HG02852 (cell line): ENCODE measurements around the gene ITGA3.

Experiments
- ATAC-seq: cut with Tn5 transposase; IDR thresholded peaks from one replicate; pipeline ENCODE4 v1.9.1; 2021; ENCODE audit warnings: mild to moderate bottlenecking, moderate library complexity; ENCODE audit not compliant: unreplicated experiment

The ITGA3 gene

DNA sequence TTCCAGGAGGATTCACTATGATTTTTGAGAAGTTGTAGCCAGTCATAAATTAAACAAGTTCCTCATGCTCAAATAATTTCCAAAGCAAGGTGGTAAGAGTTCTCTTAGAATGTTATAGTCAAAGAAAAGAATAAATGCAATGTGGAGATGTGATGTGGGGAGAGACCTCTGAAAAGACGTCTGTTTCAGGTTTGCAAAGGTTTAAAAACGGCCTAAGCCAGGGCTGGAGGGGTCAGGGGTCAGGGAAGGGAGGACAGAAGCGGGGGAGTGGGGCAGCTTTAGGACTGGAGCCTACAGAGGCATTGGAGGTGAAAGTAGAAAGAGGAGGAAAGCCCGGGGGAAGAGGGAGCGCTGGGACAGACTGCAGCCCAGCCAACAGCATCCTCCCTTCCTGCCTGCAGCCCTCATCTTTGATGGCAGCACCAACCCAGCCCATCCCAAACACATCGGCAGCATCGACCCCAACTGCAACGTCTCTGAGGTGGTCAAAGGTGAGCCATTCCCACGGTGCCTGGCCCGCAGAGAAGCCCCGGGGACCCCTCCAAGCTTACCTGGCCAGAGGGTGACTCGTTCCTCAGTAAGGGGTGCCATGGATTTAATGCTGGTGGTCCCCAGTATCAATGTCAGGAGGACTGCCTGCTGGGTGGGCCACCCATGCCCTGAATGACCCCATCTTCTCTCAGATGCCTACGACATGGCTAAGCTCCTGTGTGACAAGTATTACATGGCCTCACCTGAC lies 50.7 kb downstream of the ITGA3 start:
- ATAC-seq = no peak

DNA sequence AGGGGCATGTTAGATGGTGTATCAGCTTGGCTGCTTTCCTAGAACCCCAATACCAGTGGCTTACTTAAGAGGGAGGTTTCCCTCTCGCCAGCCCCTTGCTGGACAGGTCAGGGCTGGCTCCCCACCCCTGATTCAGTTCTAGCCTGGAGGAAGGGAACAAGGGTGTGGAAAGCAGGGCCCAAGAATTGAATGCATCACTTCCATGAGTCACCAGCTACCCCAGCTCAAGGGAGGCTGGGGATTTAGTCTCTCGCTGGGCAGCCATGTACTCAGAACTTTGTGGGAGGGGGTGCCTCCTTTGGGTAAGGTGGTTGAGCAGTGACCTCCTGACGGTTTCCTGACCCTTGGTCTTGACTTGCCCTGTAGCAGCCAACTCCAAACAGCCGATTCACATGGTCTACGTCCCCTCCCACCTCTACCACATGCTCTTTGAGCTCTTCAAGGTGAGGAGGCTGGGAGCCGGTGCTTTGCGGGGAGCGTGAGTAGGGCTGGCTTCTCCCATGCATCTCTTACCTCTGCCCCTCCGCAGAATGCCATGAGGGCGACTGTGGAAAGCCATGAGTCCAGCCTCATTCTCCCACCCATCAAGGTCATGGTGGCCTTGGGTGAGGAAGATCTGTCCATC lies 52.0 kb downstream of the ITGA3 start:
- no peak for ATAC-seq

DNA sequence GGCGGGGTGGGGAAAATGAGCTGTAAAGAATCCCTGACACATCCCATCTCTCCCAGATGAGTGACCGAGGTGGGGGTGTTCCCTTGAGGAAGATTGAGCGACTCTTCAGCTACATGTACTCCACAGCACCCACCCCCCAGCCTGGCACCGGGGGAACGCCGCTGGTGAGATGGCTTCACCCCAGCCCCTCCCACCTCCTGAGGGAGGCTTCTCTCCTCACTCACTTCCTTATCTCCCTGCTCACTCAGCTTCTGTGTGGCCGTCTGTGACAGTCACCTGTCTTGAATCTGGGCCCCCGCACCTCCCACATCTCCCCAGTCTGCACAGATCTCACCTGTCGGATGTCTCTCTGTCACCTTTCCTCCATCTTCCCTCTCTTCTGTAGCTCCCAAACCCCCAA lies 52.6 kb downstream of the ITGA3 start:
- ATAC-seq = no peak

DNA sequence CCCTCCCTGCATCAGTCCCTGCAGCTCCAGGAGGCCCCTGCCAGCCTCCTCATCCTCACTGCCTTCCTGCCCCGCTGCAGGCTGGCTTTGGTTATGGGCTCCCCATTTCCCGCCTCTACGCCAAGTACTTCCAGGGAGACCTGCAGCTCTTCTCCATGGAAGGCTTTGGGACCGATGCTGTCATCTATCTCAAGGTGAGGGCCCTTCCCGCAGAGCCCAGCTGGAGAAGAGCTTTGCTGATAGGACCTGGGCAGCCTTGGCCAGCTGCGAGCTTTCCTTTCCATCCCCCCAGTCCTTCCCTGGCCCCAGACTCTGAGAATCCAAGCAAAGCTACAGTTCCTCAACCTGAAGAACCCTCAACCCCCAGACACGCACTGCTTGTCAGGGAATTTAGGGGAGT lies 53.3 kb downstream of the ITGA3 start:
- no peak for ATAC-seq

DNA sequence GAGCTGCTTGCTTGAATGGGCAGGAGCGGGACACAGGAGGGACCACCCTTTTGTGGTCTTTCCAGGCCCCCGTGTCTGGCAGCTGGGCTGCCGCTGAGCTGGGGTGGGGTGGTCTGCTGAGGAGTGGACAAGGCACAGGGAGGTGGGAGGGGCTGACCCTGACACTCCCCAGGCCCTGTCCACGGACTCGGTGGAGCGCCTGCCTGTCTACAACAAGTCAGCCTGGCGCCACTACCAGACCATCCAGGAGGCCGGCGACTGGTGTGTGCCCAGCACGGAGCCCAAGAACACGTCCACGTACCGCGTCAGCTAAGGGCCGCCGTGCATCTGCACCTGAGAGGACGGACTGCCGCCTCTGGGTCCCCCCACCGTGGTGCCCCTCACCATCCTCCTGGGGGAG lies 53.9 kb downstream of the ITGA3 start:
- no peak for ATAC-seq

DNA sequence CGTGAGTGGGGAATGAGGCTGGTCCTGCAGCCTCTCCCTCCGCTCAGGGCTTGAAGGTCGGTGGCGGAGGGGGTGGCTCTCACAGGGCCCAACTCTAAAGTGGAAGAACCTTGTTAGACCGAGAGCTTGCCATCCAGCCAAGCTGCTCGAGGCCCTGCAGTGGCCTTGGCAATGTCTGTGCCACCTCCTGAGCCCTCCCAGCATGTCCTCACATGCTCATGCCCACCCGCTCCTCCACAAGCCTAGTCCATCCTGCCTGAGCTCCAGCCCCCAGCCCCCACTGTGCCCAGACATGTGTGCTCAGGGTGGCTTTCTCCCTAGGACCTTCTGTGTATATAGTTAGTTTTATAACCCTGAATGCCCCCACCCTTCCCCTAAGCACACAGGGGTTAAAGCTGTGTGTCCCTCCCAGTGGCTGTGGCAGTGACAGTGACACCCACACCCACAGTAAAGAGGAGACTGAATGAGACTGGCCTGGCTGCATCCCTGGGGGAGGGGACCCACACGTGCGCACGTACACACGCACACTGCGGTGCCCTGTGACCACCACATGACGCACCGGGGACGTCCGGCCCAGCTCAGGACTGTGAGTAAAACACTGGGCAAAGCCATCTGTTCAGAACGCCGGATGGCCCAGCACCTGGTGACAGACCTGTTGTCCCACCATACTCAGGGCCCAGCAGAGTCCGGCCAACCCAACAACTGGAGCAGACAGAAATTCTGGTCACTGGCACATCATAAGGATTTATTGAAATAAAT lies 54.9 kb downstream of the ITGA3 start:
- no peak for ATAC-seq

DNA sequence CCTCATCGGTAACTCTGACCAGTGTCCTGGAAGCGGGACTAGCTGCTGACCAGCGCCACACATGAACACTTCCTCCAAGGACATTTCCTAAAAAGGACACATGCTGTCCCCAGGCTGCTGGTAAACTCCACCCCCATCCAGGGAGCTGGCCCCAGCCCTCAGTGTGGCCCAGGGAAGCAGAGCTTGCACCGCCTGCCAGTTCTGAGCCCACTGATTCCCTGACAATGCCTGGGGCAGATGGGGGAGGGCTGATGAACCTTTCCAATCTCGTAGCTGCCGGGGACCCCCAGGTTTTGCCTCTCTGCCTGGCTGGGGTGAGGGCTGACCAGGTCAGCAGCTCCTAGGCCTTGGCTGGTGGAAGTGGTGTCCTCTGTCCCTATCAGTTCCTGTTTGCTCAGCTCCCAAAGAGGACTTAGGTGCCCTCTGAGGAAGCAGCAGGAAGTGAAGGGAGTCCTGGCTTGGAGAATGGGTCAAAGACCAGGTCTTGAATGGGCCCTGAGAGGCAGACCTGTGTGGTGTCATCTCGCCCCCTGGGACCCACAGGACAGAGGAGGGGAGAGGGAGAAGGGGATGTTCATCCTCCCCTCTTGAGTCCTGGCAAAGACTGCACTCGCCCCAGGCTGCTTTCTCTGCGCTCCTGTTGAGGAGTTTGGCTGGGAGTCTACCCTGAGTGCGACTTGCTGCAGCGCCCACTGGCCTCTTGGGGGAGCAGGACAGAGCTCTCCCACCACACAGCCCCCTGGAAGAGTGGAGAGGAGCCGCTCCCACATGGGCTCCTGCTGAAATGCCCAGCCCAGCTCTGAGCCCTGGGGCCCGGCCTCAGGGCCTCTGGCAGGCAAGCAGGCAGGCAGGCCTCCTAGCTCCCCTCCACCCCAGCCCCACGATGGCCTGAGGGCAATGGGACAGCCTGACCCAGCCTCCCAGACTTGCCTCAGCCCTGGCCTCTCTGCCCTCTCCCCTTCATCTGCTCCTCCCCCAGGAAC lies 56.1 kb downstream of the ITGA3 start:
- no peak for ATAC-seq

DNA sequence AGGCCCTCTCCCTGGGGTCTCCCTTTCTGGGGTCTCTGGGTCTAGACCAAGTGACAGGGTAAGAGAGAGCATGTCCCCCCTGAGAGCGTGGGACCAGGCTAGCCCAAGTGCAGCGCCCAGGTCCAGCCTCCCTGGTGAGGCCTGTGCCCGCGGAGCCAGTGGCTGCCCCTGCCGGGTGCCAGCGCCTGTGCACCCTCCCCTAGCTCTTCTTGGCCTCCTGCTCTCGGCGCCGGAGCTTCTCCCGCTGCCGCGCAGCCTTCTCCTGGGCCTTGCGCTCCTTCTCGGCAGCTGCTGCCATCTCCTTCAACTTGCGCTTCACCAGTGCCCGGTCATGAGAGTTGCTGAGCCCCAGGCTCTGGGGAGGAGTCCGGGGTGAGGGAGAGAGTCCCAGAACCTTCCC lies 56.8 kb downstream of the ITGA3 start:
- no peak for ATAC-seq

DNA sequence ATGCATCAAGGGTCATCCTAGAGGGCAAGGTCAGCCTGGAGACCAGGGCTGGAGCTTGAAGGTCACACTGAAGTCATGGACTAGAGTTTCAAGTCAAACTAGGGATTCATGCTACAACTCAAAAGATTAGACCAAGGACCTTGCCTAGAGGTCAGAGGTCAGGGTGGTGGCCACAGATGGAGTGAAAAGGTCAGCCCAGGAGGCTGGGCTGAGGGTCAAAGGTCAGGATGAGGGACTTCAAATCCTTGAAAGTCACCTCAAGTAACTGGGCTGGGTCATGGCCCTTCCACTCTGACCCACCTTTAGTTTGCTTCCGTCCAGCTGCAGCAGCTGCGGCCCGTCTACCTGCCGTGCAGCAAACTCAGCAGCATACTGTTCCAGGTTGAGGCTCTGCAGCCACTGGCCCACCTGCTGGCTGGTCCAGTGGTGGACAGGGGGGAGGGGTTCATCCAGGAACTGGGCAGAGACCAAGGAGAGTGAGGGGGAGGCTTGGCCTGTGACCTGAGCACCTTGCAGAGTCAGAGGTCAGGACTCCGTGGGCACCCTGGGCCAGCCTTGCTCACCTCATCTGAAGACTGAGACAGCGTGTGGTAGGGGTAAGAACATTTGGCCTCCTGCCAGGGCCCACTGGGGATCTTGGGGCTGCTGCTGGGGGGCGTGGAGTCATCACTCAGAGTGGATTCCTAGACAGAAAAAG lies 57.9 kb downstream of the ITGA3 start:
- no peak for ATAC-seq

DNA sequence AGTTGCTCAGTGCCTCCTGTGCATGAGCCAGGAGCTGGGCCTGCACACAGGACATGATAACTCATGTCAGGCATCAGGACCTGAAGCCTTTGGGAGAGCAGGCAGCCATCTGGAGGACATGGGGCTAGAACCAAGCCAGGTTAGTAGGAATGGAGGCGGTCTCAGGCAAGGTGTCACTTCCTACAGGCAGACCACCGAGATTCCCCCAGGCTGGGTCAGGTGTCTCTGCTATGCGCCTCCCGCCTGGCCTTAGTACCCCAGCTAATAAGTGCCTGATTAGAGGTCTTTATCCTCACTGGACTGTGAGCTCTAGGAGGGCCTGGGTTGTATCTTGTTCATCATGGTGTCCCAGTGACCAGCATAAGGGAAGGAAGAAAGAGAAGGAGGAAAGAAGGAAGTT lies 58.5 kb downstream of the ITGA3 start:
- ATAC-seq = no peak

DNA sequence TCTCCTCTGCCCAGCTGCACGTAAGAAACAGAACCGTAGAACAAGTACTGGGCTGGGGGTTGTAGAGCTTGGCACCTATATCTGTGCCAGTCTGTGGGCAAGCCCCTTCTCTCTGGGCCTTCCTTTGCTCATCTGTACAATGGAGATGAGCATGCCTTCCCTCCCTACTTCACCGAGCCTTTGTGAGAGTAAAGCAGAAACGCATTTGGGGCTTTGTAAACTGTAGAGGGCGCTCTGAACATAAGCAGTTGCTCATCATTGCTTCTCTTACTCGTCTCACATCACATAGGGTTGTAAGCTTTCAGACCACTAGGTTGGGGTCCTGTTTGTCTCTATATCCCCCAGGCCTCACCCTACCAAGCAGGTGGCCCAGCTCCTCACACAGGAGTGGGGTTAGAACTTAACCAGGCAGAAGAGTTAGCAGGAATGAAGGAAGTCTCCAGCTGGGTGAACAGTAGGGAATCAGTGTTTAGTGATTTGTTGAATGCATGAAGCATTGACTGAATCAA lies 59.0 kb downstream of the ITGA3 start:
- no peak for ATAC-seq

DNA sequence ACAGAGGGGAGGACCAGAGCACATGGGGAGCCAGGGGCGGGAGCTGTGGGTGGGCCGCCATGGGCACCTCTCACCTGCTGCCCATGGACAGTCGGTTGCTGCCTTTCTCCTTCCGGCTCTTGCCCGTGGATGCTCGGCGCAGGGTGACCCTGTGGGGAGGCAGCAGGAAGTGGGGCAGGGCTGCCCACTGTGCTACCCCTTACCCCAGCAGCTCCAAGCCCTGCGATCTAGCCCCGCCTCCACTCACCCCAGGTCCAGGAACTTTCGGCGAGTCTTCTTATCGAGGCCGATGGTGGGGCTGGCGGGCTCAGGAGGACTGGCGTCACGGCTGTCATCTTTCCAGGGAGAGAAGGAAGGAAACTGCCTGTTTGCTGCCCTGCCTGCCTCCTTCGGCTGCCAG lies 59.8 kb downstream of the ITGA3 start:
- ATAC-seq = no peak

DNA sequence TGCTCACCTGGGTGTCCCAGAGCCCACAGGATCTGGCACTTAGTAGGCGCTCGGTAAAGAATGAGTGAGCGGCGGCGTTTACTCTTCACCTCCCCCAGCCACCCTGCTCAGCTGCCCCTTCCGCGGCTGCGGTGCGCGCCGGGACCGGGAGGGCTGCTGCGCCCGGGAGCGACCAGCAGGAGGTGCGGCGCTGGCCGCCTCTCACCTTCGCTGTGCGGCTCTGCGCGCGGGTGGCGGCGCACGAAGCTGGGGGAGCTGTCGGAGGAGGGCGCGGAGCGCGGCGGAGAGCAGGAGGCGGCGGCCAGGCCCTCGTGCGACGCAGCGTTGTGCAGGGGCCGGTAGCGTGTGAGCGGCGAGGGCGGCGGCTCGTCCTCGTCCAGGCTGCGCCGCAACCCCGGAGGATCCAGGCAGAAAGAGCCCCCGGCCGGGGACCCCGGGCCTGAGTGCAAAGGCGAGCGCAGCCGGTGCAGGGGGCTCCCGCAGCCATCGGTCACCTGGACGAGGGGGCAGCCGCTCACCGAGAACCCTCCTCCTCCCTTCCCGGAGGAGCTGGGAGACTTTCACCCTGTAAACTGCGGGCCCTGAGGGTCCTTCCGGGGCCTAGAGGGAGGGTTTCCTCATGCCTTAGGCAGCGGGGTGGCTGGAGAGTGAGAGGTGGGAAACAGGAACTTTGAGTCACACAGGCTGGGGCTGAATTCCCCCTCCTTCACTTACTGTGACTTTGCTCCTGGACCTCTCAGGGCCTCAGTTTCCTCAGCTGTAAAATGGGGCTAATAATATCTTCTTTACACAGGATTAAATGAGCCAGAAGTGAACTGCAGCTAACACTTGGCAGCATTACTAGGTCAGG lies 61.5 kb downstream of the ITGA3 start:
- peak; percentile 51 for ATAC-seq

DNA sequence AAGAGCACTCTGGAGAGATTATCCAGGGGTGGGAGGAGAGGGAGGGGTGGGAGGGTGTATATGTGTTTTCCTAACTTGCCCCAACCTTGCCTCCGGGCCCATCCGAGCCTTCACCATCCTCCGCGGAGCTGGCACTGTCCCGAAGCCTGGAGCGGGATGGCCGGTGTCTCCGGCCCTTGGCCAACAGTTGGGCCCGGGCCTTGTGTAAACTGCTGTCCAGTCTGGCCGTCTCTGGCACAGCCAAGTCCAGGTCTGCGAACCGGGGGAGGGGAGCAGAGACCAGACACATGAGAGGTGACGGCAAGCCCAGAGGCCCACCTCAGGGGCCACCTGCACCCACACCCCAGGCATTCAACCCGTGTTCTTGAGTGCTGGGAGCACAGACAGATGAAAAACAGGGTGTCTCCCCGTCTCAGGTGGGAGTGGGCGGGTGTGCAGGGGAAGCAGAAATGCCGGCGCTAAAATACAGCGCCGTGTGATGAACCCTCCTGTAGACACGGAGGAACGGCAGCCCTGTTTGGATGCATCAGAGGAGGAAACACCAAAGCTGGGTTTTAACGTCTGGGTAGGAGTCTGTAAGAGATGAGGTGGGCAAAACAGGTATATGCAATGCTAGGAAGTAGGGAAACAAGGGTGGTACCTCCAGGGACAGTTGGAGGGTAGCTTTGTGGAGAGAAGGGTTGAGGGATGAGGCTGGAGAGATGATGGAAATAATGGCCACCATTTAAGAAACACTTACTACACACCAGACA lies 62.3 kb downstream of the ITGA3 start:
- no peak for ATAC-seq

DNA sequence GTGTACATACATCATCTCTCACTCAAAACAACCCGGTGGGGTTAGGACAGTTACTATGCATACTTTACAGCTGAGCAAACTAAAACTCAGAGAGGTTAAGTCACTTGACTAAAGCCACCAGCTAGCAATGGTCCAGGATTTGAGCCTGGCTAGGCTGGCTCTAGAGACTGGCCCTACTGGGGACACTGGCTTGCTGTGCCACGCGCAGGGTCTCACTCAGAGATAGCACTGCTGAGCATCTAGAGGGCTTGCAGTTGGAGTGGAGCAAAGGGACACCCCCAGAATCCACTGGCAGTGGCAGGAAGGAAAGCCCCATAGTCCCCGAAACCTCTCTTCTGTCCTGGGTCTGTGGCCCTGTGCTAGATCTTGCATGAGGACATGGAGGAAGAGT lies 62.9 kb downstream of the ITGA3 start:
- no peak for ATAC-seq

DNA sequence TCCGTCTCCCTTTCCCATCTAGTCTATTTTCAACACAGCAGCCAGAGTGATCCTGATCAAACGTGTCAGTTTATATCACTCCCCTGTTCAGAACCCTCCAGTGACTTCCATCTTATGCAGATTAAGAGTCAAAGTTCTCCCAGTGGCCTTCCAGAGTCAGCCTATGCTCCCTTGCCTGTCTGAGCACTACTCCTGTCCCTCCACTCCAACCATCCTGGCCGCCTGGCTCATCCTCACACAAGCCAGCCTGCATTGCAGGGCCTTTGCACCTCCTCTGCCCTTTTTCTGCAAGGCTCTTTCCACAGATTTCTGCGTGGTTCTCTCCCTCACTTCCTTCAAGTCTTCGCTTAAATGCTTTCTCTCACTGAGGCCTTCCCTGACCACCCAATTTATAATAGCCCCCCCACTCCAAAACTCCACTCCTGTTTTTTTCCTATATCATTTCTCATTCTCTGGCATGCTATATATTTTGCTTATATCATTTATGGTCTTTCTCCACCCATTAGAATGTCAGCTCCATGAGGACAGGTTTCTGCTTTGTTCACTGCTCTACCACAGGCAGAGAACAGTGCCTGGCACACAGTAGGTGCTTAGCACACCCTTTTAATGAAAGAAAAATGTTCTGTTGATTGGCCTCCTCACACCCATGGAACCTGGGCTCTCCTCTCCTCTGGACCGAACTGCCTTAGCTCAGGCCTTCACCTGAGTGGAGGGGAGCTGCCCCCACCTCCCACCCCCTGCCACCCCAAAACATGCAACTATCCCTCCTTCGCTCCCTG lies 64.8 kb downstream of the ITGA3 start:
- no peak for ATAC-seq

DNA sequence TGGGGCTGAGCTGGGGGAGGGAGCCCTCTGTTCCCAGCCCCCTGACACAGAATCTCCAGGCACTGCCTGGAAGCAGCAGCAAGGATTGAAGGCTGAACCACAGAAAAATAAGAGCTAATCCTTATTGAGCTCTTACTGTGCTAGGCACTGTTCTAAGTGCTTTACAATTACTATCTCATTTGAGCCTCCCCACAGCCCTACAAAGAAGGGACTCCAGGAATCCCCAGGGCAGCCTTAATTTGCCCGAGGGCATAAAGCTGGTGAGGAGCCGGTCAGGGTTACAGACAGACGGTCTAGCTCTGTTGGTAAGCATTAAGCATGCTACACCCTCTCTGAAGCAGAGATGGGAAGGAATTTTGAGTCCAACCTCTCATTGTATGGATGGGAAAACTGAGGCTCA lies 67.0 kb downstream of the ITGA3 start:
- no peak for ATAC-seq
